GM21717 (cell line): ENCODE measurements around the gene ADARB2.
"Not testable (repeated sequence)": the region's sequence is repeated elsewhere in the genome, so short reads cannot be mapped to it uniquely, and the experiment has no call there.

Source experiments
- ATAC-seq: cut with Tn5 transposase; IDR thresholded peaks from one replicate; pipeline ENCODE4 v1.9.1; 2021; ENCODE audit warnings: mild to moderate bottlenecking, moderate library complexity; ENCODE audit not compliant: unreplicated experiment

Gene ADARB2

GRCh38 chr10:1227510-1228402, 509.6 kb downstream of the ADARB2 start:
- no peak for ATAC-seq

DNA sequence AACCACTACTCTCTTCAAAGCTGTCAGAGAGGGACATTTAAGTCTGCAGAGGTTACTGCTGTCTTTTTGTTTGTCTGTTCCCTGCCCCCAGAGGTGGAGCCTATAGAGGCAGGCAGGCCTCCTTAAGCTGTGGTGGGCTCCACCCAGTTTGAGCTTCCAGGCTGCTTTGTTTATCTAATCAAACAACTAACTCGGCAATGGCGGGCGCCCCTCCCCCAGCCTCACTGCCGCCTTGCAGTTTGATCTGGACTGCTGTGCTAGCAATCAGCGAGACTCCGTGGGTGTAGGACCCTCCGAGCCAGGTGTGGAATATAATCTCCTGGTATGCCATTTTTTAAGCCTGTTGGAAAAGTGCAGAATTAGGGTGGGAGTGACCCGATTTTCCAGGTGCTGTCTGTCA, 510.4 kb downstream of the ADARB2 start:
- ATAC-seq = not testable (repeated sequence)

DNA sequence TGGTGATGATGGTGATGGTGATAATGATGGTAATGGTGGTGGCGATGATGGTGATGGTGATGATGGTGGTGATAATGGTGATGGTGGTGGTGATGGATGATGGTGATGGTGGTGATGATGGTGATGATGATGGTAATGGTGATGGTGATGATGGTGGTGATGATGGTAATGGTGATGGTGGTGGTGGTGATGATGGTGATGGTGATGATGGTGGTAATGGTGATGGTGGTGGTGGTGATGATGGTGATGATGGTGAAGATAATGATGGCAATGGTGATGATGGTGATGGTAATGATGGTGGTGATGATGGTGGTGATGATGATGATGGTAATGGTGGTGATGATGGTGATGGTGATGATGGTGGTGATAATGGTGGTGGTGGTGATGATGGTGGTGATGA, 517.5 kb downstream of the ADARB2 start:
- not testable (repeated sequence) for ATAC-seq

- ATAC-seq = no peak
Observed at GRCh38 chr10:1217661-1218060, 519.7 kb downstream of the ADARB2 start.

- no peak for ATAC-seq
Observed at GRCh38 chr10:1217237-1217587, 520.1 kb downstream of the ADARB2 start.

- no peak for ATAC-seq
Observed at GRCh38 chr10:1216574-1217236, 520.6 kb downstream of the ADARB2 start.

- no peak for ATAC-seq
Observed at GRCh38 chr10:1215862-1216573, 521.3 kb downstream of the ADARB2 start.

GRCh38 chr10:1214882-1215540, 522.3 kb downstream of the ADARB2 start:
- ATAC-seq = no peak

- ATAC-seq = no peak
Observed at GRCh38 chr10:1214071-1214675, 523.2 kb downstream of the ADARB2 start.

DNA sequence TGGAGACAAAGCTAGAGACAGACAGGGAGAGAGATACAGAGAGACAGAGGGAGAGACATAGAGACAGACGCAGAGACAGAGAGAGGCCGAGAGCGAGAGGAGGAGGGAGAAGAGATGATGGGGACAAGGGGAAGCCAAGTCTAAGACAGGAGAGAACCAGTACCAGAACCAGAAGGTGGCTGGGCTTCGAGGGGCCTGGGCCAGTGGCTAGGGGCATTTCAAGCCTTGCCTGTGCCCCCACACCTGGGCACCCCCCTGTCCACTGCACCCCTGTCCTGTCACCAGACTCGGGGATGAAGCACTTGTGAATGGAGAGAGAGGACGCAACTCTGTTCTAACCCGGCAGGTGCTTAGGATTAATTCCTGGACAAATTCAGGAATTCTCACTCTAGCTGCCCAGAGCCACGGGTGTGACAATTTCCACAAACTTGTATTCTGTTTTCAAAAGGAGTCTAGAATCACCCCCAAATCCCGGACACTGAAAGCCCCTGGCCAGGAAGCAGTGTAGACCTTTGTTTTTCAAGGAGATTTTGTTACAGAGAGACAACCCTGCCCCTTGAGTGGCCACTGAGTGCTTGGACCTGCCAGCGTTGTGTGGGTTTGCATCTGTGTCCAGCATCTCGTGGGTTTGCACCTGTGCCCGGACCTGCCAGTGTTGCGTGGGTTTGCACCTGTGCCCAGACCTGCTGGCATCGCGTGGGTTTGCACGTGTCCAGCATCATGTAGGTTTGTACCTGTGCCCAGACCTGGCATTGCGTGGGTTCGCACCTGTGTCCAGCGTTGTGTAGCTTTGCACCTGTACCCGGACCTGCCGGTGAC, 523.9 kb downstream of the ADARB2 start:
- no peak for ATAC-seq

- ATAC-seq = no peak
Observed at GRCh38 chr10:1212571-1213141, 524.7 kb downstream of the ADARB2 start.

DNA sequence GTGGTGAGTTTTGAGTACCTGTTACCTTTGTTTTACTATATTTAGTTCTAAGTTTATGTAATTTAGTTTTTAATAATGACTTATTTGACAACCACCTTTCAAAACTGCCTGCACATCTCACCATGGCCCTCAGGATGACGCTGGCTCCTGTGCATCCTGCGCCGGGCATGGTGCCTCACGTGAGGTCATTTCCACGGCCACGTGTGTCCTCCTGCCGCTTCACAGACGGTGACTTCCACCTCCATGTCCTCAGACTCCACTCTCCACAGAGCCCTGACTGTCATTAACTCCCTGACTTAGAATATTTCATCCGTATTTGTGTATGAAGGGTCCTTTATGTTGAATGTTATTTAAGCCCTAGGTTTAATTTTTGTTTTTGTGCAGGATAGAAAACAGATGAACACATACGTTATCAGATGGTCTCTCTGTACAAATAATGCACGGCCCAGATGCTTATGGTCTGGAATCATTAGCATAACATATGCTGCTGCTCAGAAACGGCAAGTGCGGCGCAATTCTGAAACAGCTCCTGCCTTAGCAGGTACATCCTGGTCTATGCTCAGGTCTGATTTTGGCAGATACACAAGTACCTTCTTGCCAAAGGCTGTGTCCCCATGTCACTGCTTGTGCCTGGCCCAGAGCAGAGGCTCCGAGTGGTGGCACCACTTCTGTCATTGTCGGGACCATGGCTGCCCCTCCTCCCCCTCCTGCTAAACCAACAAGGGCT, 525.3 kb downstream of the ADARB2 start:
- no peak for ATAC-seq

GRCh38 chr10:1210667-1211066, 526.7 kb downstream of the ADARB2 start:
- no peak for ATAC-seq

- no peak for ATAC-seq
Observed at GRCh38 chr10:1209355-1209979, 527.9 kb downstream of the ADARB2 start.

- no peak for ATAC-seq
Observed at GRCh38 chr10:1208366-1209311, 528.7 kb downstream of the ADARB2 start.

GRCh38 chr10:1206601-1207000, 530.7 kb downstream of the ADARB2 start:
- ATAC-seq = no peak

DNA sequence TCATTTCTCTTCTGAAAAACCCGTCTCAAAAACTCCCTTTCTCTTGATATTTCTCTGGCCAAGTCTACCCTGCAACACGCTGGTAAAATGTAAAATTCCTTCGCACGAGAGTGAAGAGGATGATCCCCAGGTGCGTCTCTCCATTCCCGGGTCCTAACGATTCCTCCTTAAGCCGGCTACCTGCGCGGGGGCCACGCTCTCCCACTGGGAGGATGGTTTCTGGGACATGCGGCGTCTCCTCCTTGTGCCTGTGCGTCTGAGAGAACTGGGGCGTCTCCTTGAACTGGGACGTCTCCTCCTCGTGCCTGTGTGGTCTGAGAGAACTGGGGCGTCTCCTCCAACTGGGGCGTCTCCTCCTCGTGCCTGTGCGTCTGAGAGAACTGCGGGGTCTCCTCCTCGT, 531.2 kb downstream of the ADARB2 start:
- no peak for ATAC-seq
